B cell (primary cell): ENCODE data around the gene MAD2L2. TPM values are rescaled to one million over a fixed set of nuclear protein-coding genes. Genes with fewer than 3 reads are reported as not detected.

Experiments used
- ATAC-seq: fragments of 200-7000 bp; cut with Tn5 transposase; one replicate; pipeline ENCODE4 v1.10.0; 2021; ENCODE audit warnings: low read depth, mild to moderate bottlenecking, moderate number of reproducible peaks, moderate library complexity
- CTCF ChIA-PET: fragments of 350-600 bp; sonication (Branson Sonifier 250); formaldehyde crosslinking; loops from one replicate; lab custom pipeline; 2021; ENCODE audit warnings: antibody characterized with exemption, inconsistent platforms; lab: Charles Lee
- POLR2A ChIA-PET: fragments of 350-600 bp; sonication (Branson Sonifier 250); formaldehyde crosslinking; loops from one replicate; lab custom pipeline; 2021; ENCODE audit warnings: antibody characterized with exemption; lab: Charles Lee
- DNase-seq: peaks from one replicate; pipeline ENCODE4 v3.0.0; 2013
- H2AFZ ChIP-seq: 2 replicates; pipeline ENCODE4 v1.6.1; 2012; ENCODE audit warnings: mild to moderate bottlenecking, low read depth, low read length; ENCODE audit not compliant: insufficient read depth, poor library complexity, severe bottlenecking
- H3K27ac ChIP-seq, 2 donors: 1 replicate in 1 of 2; 2 replicates in 1 of 2; pipeline ENCODE4 v1.5.1; 2012 to 2013; ENCODE audit warnings: low read length in 2 of 2, mild to moderate bottlenecking in 2 of 2, moderate library complexity in 1 of 2
- H3K27me3 ChIP-seq, 4 experiments: fragments of 200-600 bp in 1 of 4; sonication (generic) in 1 of 4; replicated peaks in 1 of 4; 1 replicate in 2 of 4; 2 replicates in 2 of 4; pipeline versions ENCODE4 v1.6.1 to v1.7.0; 2013 to 2016; ENCODE audit warnings: low read length in 3 of 4, mild to moderate bottlenecking in 2 of 4, mixed read lengths in 1 of 4, moderate library complexity in 1 of 4; ENCODE audit not compliant: insufficient read depth in 4 of 4, control insufficient read depth in 3 of 4; ENCODE audit errors: control extremely low read depth in 1 of 4
- H3K36me3 ChIP-seq, 2 experiments: replicated peaks in 1 of 2; 1 replicate in 1 of 2; 2 replicates in 1 of 2; pipeline versions ENCODE4 v1.6.1 to v1.7.1; 2013; ENCODE audit warnings: low read length in 1 of 2; ENCODE audit not compliant: insufficient read depth in 2 of 2, control insufficient read depth in 1 of 2; ENCODE audit errors: control extremely low read depth in 1 of 2, extremely low read depth in 1 of 2
- H3K4me1 ChIP-seq, 2 donors: fragments of 200-600 bp in 1 of 2; sonication (generic) in 1 of 2; 1 replicate in 1 of 2; 2 replicates in 1 of 2; pipeline versions ENCODE4 v1.5.1 to v1.6.1; 2013 to 2017; ENCODE audit warnings: low read length in 2 of 2; ENCODE audit not compliant: control insufficient read depth in 2 of 2, insufficient read depth in 2 of 2
- H3K4me2 ChIP-seq: replicated peaks from 2 replicates; pipeline ENCODE3; 2012; ENCODE audit warnings: mild to moderate bottlenecking, low read depth, low read length; ENCODE audit not compliant: poor library complexity, severe bottlenecking
- H3K4me3 ChIP-seq, 5 experiments: fragments of 200-600 bp in 1 of 5; sonication (generic) in 1 of 5; 1 replicate in 3 of 5; 2 replicates in 2 of 5; pipeline versions ENCODE4 v1.5.1 to v1.7.0; 2011 to 2016; ENCODE audit warnings: low read length in 4 of 5, mild to moderate bottlenecking in 4 of 5, low read depth in 2 of 5, control low read depth in 1 of 5, moderate library complexity in 1 of 5; ENCODE audit not compliant: insufficient read depth in 1 of 5; ENCODE audit errors: control extremely low read depth in 1 of 5, extremely low read depth in 1 of 5
- H3K79me2 ChIP-seq: fragments of 200-600 bp; sonication (generic); one replicate; pipeline ENCODE4 v1.6.0; 2016; ENCODE audit warnings: low read length; ENCODE audit not compliant: control insufficient read depth, insufficient read depth
- H3K9ac ChIP-seq: fragments of 200-600 bp; sonication (generic); 2 replicates; pipeline ENCODE4 v1.6.1; 2017; ENCODE audit warnings: mild to moderate bottlenecking, low read length, moderate library complexity
- H3K9me3 ChIP-seq, 3 donors: one replicate each; pipeline versions ENCODE4 v1.6.1 to v1.7.1; 2013; ENCODE audit warnings: low read length in 2 of 3; ENCODE audit not compliant: control insufficient read depth in 2 of 3, insufficient read depth in 1 of 3; ENCODE audit errors: control extremely low read depth in 1 of 3
- H4K20me1 ChIP-seq: 2 replicates; pipeline ENCODE4 v1.6.0; 2012; ENCODE audit warnings: mild to moderate bottlenecking, low read length; ENCODE audit not compliant: insufficient read depth, control insufficient read depth, poor library complexity, severe bottlenecking
- H3K27ac Mint-ChIP-seq: one replicate; pipeline ENCODE4 v1.8.0; 2021; ENCODE audit warnings: mixed read lengths
- H3K27me3 Mint-ChIP-seq: one replicate; pipeline ENCODE4 v1.8.0; 2021; ENCODE audit warnings: mixed read lengths
- H3K4me1 Mint-ChIP-seq: one replicate; pipeline ENCODE4 v1.8.0; 2021; ENCODE audit warnings: mixed read lengths
- H3K4me3 Mint-ChIP-seq: one replicate; pipeline ENCODE4 v1.8.0; 2021; ENCODE audit warnings: mixed read lengths
- H3K9me3 Mint-ChIP-seq: one replicate; pipeline ENCODE4 v1.8.0; 2022; ENCODE audit warnings: mixed read lengths; ENCODE audit not compliant: insufficient read depth
- CTCF ChIP-seq: fragments of 200-600 bp; IDR thresholded peaks from one replicate; pipeline ENCODE4 v1.8.0; 2022; ENCODE audit warnings: antibody characterized with exemption, mild to moderate bottlenecking
- EZH2 ChIP-seq: IDR thresholded peaks from 2 replicates; pipeline ENCODE4 v1.6.1; 2012; ENCODE audit warnings: borderline replicate concordance, low read depth, mild to moderate bottlenecking, moderate library complexity, low read length; ENCODE audit not compliant: insufficient read depth, poor library complexity, severe bottlenecking
- WGBS: methylation state at CpG from one replicate; pipeline ENCODE4 v1.1.5; 2013; ENCODE audit warnings: missing lambda C conversion rate; ENCODE audit not compliant: insufficient coverage; 5-methylcytosine and 5-hydroxymethylcytosine counted together
- intact Hi-C: fragments of 100-400 bp; cut with micrococcal nuclease; formaldehyde crosslinking; loops from one replicate; pipeline ENCODE4 v1.10.0; 2022
- polyA plus RNA-seq: library from polyadenylated mRNA; depleted of rRNA; stranded (reverse); fragments of >200 nt; gene quantifications from 2 replicates; pipeline ENCODE4 v1.2.3, GENCODE V29; 2012
- total RNA-seq, 2 donors: library from RNA; stranded (reverse); fragments of 120-200 nt in 1 of 2; gene quantifications; 1 replicate in 1 of 2; 2 replicates in 1 of 2; pipeline versions ENCODE4 v1.2.3 to v1.2.4, GENCODE V29; 2013 to 2022

Gene MAD2L2
- total and polyA plus RNA-seq, 2 donors (not counting 1 experiment from before 2014, with no cell fraction given) = 29.0 to 42.2 TPM

GRCh38 chr1:11657654-11658053 lies 23.3 kb downstream of the MAD2L2 start:
- Mint-ChIP-seq H3K27me3 (no peaks in the 10 kb centered on the region), H3K9me3 (no peaks in the 10 kb centered on the region), H3K4me1 (peaks cover 10% of the 10 kb centered on the region), H3K27ac (no peak overlapping the region), H3K4me3 (no peak overlapping the region)
- no peak overlapping the region for H3K4me2 ChIP-seq
- H3K9ac ChIP-seq = no peak overlapping the region
- no peaks in the 10 kb centered on the region for H3K79me2 ChIP-seq
- H3K9me3 ChIP-seq = no peaks in the 10 kb centered on the region
- H2AFZ ChIP-seq = no peak overlapping the region
- no peak for DNase-seq
- WGBS = 93% methylated on average over 3 of the region's 6 CpGs
- TF ChIP-seq CTCF (no peak), EZH2 (no peak)
- no peak for ATAC-seq
- peaks cover 11% of the 10 kb centered on the region for H4K20me1 ChIP-seq
- intact Hi-C loops = no loop called here
- H3K27ac ChIP-seq = no peak overlapping the region
- peaks cover 8 to 16% of the 10 kb centered on the region in 2 donors for H3K4me1 ChIP-seq
- no peak overlapping the region for H3K4me3 ChIP-seq
- no peaks in the 10 kb centered on the region for H3K27me3 ChIP-seq
- peaks cover 0 to 21% of the 10 kb centered on the region in 2 experiments for H3K36me3 ChIP-seq
- POLR2A ChIA-PET = no interaction called here
- CTCF ChIA-PET = interaction anchor here (2.2 to 18.9 kb wide), 2 partner anchors 14 to 65 kb away, joined by 13 to 231 read pairs; no protein-coding TSS in a partner anchor
